ENCODE results near the gene FSD2.
"Not testable (repeated sequence)": the region's sequence is repeated elsewhere in the genome, so short reads cannot be mapped to it uniquely, and the experiment has no call there.

The FSD2 gene

DNA sequence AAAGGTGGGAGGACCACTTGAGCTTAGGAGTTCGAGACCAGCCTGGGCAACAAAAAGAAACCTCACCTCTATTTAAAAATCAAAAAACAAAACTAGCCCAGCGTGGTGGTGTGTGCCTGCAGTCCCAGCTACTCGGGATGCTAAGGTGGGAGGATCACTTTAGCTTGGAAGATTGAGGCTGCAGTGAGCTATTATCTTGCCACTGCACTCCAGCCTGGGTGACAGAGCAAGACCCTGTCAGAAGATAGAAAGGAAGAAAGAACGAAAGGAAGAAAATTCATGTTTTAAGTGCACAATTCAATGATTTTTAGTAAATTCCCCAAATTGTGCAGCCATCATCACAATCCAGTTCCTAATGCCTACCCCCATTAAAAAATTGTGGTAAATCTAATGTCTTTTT, 7.8 kb downstream of the FSD2 start:
- no peak for DNase-seq (ENCODE audit: low read depth in 2 of 2)

DNA sequence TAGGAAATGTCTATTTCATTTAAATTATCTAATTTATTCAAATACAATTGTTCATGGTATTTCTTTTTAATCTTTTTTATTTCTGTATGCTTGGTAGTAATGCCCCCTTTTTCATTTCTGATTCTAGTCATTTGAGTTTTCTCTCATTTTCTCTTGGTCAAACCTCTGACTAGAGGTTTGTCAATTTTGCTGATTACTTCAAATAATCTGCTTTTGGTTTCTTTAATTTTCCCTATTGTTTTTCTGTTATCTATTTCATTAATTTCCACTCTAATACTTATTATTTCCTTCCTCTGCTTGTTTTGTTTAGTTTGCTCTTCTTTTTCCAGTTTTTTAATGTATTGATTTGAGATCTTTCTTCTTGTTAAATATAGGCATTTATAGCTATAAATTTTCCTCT, 12.1 kb downstream of the FSD2 start:
- no peak for DNase-seq (ENCODE audit: low read depth in 2 of 2)

DNA sequence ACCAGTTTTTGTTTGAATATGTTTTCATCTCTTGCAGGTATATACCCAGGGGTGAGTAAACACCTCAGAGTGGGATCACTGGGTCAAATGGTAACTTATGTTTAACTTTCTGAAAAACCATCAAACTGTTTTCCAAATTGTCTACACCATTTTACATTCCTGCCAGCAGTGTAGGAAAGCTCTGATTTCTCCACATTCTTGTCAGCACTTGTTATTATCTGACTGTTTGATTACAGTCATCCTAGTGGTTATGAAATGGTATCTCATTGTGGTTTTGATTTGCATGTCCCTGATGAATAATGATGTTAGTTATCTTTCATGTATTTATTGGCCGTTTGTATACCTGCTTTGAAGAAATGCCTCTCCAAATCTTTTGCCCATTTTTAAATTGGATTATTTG, 13.8 kb downstream of the FSD2 start:
- DNase-seq (ENCODE audit: low read depth in 2 of 2), result no peak

DNA sequence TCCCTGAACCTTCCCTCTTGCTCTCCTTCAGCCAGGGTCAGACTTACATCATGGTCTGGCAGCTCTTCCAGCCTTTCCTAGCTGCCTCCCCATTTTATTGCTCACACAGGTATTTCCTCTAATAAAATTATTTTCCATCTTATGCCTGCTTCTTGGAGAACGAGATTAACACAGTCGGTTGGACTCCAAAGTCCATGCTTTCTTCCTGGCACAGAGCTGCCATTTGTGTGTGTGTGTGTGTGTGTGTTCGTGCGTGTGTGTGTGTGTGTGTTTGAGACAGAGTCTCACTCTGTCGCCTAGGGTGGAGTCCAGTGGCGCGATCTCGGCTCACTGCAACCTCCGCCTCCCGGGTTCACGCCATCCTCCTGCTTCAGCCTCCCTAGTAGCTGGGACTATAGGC, 15.5 kb downstream of the FSD2 start:
- no peak for DNase-seq (ENCODE audit: low read depth in 2 of 2)

DNA sequence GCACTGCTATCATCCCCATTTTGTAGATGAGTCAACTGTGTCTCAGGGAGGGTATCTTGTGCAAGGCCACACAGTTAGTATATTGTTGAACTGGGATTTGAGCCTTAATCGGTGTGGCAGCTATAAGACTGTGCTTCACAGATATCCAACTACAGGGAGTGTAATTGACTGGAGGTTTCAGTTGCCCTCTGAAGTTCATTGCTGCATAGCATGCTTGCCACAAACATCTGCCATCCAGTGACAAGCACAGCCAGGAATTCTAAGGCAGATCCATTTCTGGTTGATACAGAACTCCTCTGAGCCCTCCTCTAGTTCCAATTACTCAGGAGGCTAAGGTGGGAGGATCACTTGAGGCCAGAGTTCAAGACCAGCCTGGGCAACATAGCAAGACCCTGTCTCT, 16.4 kb downstream of the FSD2 start:
- DNase-seq (ENCODE audit: low read depth in 2 of 2), result no peak

DNA sequence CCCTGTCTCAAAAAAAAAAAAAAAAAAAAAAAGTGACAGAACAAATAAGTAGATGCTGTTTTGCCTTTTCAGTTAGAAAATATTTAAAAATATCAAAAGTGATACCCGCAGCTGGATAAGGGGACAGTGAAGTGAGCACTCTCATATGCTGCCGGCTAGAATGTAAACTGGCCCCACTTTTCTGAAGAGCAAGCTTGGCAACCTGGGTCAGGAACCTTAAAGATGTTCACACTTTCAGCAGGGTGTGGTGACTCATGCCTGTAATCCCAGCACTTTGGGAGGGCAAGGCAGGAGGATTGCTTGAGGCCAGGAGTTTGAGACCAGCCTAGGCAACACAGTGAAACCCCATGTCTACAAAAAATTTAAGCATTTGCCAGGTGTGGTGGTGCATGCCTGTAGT, 17.4 kb downstream of the FSD2 start:
- DNase-seq (ENCODE audit: low read depth in 2 of 2), result no peak

DNA sequence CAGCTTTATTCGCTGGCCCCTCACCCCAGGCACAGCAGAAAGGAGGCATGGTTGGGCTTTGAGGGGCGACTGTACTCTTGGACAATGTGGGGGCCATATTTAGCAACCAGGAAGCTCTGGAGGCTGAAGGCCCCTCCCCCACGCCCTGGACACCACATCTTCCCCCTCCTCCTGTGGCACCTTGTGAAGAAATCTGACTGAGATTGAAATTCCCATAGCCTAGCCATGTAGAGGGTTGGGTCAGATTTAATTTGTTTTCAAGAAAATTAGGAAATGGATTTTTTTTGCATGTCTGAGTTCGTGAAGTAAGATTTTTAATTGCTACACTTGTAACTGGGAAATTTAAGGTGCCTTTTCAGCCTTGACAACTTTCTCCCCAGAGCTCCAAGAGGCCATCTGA, 24.5 kb downstream of the FSD2 start:
- DNase-seq (ENCODE audit: low read depth in 2 of 2), result no peak

DNA sequence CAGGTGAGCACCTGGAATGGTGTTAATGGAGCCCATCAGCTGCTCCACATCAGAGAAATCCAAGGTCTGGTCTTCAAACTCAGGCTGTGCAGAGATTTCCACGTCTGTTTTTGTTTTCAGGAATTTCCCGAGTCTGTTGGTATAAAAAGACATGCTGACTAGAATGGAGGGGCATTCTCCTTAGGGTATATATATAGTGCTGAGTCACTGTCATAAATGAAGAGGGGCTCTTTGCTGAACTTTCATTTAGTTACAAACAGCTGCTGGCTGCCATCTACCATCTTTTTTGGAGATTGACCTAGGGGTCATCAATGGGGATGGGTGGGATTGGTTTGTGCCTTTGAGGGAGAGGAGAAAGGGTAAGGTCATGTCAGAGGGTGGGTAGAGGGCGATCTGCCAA, 27.1 kb downstream of the FSD2 start:
- DNase-seq (ENCODE audit: low read depth in 2 of 2), result no peak

DNA sequence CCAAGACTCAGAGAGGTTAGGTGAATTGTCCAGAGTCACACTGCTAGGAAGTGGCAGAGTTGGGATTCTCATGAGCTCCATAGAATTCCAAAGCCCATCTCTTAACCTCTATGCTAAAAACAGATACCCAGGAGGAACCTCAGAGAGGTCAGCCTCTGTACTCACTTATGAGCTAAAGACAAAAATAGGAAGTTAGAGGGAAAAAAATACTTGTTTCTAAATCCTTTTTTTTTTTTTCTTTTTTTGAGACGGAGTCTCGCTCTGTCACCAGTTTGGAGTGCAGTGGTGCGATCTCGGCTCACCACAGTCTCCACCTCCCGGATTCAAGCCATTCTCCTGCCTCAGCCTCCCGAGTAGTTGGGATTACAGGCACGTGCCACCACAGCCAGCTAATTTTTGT, 31.4 kb downstream of the FSD2 start:
- DNase-seq (ENCODE audit: low read depth in 2 of 2), result no peak

DNA sequence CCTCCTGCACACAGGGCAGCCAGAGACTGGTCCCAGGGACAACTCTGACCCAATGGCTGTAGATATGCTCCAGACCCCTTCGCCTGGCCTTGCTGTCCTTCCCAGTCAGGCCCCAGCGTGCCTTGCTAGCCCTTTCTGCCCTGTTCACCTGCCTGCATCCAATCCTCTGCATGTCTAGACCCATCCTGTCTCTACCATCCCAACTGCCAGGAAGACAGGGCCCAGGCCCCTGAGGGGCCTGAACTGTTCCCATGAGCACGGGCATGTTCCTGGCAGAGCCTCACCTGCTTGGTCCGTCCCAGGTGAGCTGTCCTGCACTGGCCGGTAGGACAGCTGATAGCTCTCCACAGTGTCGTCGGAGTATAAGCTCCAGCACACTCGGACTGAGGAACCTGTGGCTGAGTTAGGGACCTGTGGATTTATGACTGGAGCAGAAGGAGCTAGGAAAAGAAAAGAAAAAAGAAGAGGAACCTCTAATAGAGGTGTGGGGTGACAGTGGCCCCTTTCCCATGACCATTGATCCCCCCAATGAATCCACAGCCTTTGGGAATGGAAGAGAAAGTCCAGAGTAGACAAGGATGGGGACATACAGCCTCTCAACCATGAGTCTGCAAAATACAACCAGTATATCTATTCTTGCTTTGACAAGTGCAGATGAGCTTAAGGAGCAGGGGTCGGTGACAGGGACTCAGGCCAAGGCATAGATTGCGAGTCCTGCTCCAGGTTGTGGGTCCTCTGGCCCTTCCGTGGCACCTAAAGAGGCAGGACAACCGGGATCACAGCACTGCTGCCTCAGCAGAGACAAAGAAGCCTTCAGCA, 33.9 kb downstream of the FSD2 start:
- DNase-seq (ENCODE audit: low read depth in 2 of 2), result no peak

DNA sequence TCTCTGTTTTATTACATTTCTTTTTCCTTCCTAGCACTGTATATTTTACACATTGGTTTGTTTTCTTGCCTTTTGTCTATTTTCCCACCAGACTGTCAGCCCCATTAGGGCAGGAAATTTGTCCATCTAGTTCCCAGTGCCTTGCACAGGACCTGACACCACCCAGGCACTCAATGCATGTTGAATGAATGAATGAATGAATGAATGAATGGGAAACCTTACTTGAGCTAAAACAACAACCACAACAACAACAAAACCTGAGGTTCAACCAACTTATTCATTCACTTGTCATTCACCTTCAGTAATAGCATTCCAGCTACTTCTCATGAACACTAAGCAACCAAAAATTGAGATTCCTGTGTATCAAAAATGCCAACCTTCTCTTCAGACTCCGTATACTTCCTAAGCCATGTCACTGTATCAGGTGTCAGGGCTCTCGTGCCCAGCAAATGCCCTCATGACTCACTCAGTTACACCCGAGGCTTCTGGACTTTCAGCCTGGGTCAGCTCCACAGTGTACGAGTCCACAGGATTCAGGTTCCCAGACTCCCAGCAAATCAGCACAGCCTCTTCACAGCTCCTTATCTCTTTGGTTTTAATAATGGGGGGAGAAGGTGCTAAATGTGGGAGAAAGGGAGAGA, 37.3 kb downstream of the FSD2 start:
- no peak for DNase-seq (ENCODE audit: low read depth in 2 of 2)

DNA sequence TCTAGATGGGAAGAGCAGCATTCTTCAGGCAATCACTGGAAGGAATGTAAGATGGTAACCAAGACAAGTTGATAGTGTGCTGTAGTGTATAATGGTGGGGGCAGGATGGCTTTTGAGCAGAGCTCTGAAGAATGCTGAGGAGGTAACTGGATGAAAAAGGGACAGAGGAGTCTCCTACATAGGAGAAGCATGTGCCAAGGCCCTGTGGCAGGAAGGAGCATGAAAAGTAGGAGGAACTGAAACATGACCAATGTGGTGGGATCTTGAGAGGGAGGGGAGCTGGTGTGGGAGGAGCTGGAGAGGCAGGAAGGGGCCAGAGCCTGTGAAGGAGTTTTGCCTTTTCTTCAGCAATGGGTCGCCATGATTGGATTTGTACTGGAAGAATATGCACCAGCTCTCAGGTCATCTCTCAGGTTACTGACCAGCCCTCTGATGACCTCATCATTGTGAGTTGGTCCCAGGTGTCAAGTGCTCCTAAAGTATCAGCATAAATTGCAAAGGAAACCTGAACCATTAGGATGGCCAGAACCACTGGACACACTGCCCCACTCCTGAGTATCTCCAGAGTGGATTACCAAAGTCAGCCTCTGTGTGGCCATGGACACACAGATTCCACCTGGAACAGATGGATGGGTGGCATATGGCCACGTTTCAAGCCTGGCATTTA, 38.6 kb downstream of the FSD2 start:
- no peak for DNase-seq (ENCODE audit: low read depth in 2 of 2)

DNA sequence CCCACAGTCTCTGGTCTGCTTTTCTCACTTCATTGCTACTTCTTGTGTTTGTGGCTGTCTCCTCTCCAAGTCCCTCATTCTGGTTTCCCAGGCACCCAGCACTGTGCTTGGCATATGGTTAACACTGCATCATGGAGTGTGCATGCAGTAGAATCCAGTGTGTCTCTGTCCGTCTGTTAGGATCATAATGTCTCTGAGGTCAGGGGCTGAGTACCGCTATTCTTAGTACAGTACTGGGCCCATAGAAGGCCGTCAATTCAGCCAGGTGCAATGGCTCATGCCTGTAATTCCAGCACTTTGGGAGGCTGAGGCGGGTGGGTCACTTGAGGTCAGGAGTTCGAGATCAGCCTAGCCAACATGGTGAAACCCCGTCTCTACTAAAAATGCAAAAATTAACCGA, 39.7 kb downstream of the FSD2 start:
- DNase-seq (ENCODE audit: low read depth in 2 of 2), result not testable (repeated sequence)

DNA sequence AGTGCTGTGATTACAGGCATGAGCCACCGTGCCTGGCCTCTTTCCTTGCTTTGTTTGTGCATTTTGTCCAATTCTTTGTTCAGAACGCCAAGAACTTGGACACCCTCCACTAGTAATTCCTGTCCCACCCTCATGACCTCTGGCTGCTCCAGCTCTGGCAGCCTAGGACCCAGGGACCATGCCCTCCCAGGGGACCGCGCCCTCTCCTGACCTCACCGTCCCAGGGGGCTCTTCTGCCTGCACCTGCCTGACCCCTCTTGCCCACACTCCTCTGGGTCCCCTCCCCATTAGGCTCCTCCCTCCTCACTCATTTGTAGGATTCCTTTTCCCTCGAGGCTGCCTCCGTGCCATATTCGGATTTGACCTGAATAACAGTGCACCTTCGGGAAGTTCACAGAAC, 41.1 kb downstream of the FSD2 start:
- DNase-seq (ENCODE audit: low read depth in 2 of 2), result no peak

DNA sequence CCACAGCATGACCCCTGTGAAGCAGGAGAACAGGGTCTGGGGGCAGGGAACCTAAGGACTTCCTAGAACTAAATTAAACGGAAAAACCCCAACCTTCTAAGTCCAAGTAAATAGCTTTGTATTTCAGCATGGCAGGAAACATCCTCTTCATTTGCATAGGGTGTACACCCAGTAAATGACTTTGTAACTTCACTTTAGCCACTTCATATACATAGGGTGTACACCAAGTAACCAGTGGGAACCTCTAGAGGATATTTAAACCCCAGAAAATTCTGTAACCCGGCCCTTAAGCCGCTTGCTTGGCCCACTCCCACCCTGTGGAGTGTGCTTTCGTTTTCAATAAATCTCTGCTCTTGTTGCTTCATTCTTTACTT, 41.8 kb downstream of the FSD2 start:
- DNase-seq (ENCODE audit: low read depth in 2 of 2), result no peak

DNA sequence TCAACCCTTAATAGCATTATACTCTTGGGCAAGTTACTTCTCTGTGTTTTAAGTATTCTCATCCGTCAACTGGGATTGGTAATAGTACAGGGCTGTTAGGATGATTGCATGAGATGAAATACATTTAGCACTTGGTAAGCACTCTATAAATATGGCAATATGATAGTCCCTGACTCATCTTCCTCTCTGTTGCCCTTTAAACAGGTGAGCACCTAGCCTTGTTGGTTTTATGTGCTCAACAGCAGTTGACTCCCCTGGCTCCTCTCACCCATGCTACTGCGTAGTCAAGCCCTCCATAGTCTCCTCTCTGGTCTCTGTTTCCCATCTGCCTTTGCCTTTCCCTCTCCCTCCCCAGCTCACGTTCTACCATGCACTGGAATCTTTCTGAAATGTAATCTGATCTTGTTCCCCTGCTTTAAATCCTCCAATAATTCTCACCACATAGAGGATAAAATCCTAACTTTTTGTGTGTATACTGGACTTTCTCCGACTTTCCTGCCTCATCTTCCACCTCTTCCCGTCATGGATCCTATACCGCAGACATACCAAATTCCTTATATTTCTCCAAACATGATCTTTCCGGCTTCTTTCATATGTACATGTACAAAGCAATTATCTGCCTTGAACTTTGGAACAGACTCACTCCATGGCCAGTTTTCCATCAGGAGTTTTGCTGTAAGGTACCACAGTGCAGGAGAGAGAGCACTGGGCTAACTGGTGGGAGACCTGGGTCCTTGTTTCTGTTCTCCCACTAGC, 42.3 kb downstream of the FSD2 start:
- no peak for DNase-seq (ENCODE audit: low read depth in 2 of 2)

DNA sequence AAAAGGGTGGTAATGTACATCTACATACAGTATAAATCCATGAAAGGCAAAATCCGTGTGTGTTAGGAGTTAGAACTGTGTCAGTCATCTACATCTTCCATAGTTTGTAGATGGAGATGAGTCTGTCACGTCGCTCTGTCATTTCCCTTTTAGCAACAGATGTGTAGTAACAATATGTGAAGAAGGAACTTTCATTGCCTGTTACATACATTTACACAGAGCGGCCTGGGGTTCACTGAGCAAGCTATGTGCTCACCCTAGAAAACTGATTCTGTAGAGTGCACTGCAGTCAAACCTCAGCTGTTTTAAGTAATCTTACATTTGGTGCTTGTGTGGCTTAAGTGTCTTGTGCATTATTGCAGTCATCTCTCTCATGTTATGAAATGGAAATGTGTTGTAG, 54.6 kb downstream of the FSD2 start:
- no peak for DNase-seq (ENCODE audit: low read depth in 2 of 2)

DNA sequence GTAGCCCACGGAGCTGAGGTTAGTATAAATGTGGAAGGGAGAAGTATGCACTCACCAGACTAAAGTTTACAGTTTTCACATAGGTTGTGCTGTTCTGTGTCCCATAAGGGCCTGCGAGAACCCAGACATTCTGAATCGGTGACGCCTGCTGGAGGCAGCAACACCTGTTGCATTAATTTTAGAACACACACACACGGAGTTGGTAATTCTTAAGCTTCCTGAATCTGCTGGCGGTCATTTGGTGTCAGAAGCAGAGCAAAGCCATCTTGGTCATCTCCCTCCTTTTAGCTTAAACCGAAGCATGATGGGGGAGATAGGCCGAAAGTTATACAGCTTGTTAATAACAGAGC, 55.1 kb downstream of the FSD2 start:
- no peak for DNase-seq (ENCODE audit: low read depth in 2 of 2)

DNA sequence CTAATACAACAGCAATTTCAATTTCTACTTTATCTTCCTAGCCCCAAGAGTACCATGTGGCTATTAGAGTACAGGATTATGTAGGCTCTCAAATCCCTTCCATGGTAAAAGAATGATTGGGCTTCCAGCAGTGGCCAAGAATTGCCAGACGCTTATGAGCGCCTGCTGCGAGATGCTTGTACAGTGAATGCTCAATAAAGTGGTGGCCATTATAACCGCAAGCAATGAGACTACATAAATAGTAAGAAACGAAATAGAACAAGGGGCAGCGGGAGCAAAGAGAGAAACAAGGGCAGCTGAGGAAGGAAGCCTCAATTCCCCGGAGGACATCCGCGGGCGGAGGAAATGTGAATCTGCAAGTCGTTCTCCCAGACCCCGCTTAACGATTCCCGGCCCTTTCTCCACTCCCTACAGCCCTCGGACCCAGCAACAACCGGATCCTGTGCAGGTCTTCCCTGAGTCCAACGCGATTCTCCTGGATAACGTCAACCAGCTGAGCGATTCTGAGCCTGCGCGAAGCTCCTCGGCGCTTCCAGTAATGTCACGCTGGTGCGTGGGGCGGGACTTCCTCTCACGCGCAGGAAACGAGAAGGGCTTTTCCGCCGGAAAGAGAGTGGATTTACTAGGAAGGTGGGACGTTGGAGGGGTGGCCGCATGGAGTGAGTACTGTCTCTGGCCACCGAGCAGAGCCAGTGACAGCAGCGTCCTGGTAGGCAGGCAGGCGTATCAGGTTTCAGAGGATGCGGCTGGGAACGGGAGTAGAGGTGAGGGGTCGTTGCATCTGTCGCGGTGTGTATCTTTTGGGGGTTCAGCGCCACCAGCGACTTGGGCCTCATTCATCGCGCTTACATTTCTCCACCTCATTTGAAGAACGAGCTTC, 55.7 kb downstream of the FSD2 start:
- peak; percentile 67 to 83 for DNase-seq (ENCODE audit: low read depth in 2 of 2)

DNA sequence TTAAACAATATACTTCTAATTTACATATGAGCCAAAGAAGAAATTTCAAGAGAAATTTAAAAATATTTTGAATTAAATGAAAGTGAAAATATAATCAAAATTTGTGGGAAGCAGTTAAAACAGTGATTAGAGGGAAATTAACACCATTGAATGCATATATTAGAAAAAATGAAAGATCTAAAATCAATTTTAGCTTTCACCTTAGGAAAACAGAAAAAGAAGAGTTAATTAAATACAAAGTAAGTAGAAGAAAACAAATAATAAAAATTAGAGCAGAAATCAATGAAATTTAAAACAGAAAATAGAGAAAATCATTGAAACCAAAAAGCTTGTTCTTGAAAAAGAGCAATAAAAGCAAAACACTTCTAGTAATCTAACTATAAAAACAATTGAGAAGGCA, 57.6 kb downstream of the FSD2 start:
- DNase-seq (ENCODE audit: low read depth in 2 of 2), result no peak

DNA sequence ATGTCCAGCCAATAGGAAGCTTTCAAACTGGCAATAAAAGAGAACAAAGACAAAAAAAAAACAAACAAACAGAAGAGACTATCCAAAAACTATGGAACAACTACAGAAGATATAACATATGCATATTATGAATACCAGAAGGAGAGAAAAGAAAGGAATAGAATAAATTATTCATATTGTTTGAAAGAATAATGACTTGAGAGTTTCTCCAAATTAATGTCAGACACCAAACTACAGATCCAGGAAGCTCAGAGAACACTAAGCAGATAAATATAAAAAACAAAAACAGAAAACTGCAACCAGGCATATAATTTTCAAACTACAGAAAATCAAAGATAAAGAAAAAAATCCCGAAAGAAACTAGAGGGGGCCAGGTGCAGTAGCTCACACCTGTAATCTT, 62.1 kb downstream of the FSD2 start:
- no peak for DNase-seq (ENCODE audit: low read depth in 2 of 2)

DNA sequence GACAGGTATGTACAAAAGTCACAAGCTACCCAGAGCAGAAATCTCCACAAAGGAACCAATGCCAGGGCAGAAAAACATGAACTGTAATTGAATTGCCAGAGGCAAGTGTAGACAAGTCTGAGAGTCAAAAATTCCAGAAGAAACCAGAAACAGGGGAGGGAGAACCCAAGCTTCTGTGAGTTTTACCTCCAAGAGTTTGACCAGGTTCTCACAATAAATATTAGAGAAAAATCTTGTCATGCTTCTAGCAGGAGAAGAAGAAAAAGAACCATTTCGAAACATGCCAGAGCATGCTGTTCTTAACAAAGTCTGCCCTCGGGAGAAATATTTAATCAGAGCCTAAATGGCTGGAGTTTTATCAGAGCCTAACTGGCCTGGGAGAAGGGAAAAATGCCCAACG, 63.7 kb downstream of the FSD2 start:
- DNase-seq (ENCODE audit: low read depth in 2 of 2), result no peak

All from stimulated activated CD8-positive, alpha-beta memory T cell treated with anti-CD3 and anti-CD28 coated beads, Interleukin-15, amount 100 ng/mL, for 4 hours (primary cell).